H9 (cell line): ENCODE measurements around the gene NDUFA6. TPM values are rescaled to one million over a fixed set of nuclear protein-coding genes. Genes with fewer than 3 reads are reported as not detected.
A peak's percentile ranks its signal among the peaks of the same experiment; 100 is the strongest.
"Not testable (repeated sequence)": the region's sequence is repeated elsewhere in the genome, so short reads cannot be mapped to it uniquely, and the experiment has no call there.

Experiments used
- DNase-seq: peaks from one replicate; pipeline ENCODE4 v3.0.0-alpha.2; 2017
- H2AFZ ChIP-seq: one replicate; pipeline ENCODE4 v1.6.1; 2013; ENCODE audit warnings: mild to moderate bottlenecking, low read length, control low read depth, moderate library complexity
- H2AK5ac ChIP-seq: 2 replicates; pipeline ENCODE4 v1.6.1; 2013; ENCODE audit warnings: low read length, control low read depth, mixed read lengths; ENCODE audit not compliant: insufficient read length
- H2BK120ac ChIP-seq: one replicate; pipeline ENCODE4 v1.6.1; 2013; ENCODE audit warnings: low read depth, mild to moderate bottlenecking, low read length, control low read depth, inconsistent platforms; ENCODE audit not compliant: poor library complexity, severe bottlenecking
- H2BK12ac ChIP-seq: 2 replicates; pipeline ENCODE4 v1.6.1; 2013; ENCODE audit warnings: low read length, control low read depth, mixed read lengths, low read depth; ENCODE audit not compliant: insufficient read length
- H2BK15ac ChIP-seq: 2 replicates; pipeline ENCODE4 v1.6.1; 2013; ENCODE audit warnings: low read depth, low read length, control low read depth
- H2BK20ac ChIP-seq: one replicate; pipeline ENCODE4 v1.6.1; 2013; ENCODE audit warnings: low read depth, mild to moderate bottlenecking, low read length, control low read depth, inconsistent platforms; ENCODE audit not compliant: poor library complexity, severe bottlenecking
- H2BK5ac ChIP-seq: 2 replicates; pipeline ENCODE4 v1.6.1; 2013; ENCODE audit warnings: low read length, control low read depth, mixed read lengths; ENCODE audit not compliant: insufficient read length
- H3K14ac ChIP-seq: 2 replicates; pipeline ENCODE4 v1.6.1; 2013; ENCODE audit warnings: low read length, control low read depth; ENCODE audit not compliant: insufficient read depth
- H3K18ac ChIP-seq: 2 replicates; pipeline ENCODE4 v1.6.1; 2013; ENCODE audit warnings: low read depth, mild to moderate bottlenecking, mixed read lengths, low read length, control low read depth; ENCODE audit not compliant: insufficient read length
- H3K23ac ChIP-seq: 2 replicates; pipeline ENCODE4 v1.6.1; 2013; ENCODE audit warnings: low read length, control low read depth, mixed read lengths, low read depth; ENCODE audit not compliant: insufficient read length
- H3K23me2 ChIP-seq: 2 replicates; pipeline ENCODE4 v1.6.1; 2013; ENCODE audit warnings: low read depth, mild to moderate bottlenecking, mixed read lengths, low read length, control low read depth; ENCODE audit not compliant: insufficient read length, poor library complexity, severe bottlenecking
- H3K27ac ChIP-seq: 2 replicates; pipeline ENCODE4 v1.5.1; 2013; ENCODE audit warnings: low read length, control low read depth, mixed read lengths, low read depth; ENCODE audit not compliant: insufficient read length
- H3K27me3 ChIP-seq: 2 replicates; pipeline ENCODE4 v1.6.1; 2013; ENCODE audit warnings: low read length, control low read depth, inconsistent platforms; ENCODE audit not compliant: insufficient read depth
- H3K4ac ChIP-seq: 2 replicates; pipeline ENCODE4 v1.6.1; 2013; ENCODE audit warnings: low read depth, mild to moderate bottlenecking, control low read depth, inconsistent platforms, low read length, moderate library complexity
- H3K4me1 ChIP-seq: 2 replicates; pipeline ENCODE4 v1.6.1; 2013; ENCODE audit warnings: low read length, control low read depth, inconsistent platforms; ENCODE audit not compliant: insufficient read depth
- H3K4me2 ChIP-seq: 2 replicates; pipeline ENCODE4 v1.6.1; 2013; ENCODE audit warnings: low read length, control low read depth, mixed read lengths; ENCODE audit not compliant: insufficient read length, insufficient read depth
- H3K56ac ChIP-seq: 2 replicates; pipeline ENCODE4 v1.6.1; 2013; ENCODE audit warnings: low read depth, mild to moderate bottlenecking, mixed read lengths, low read length, control low read depth; ENCODE audit not compliant: insufficient read length
- H3K79me1 ChIP-seq: 2 replicates; pipeline ENCODE4 v1.6.1; 2013; ENCODE audit warnings: low read depth, mild to moderate bottlenecking, moderate library complexity, low read length, control low read depth, inconsistent platforms; ENCODE audit not compliant: insufficient read depth, poor library complexity, severe bottlenecking
- H3K79me2 ChIP-seq: 2 replicates; pipeline ENCODE4 v1.6.1; 2013; ENCODE audit warnings: low read length, control low read depth, inconsistent platforms; ENCODE audit not compliant: insufficient read depth
- H3K9ac ChIP-seq: 2 replicates; pipeline ENCODE4 v1.6.1; 2013; ENCODE audit warnings: low read length, control low read depth, mixed read lengths; ENCODE audit not compliant: insufficient read length; ENCODE audit errors: extremely low read depth
- H3K9me3 ChIP-seq: one replicate; pipeline ENCODE4 v1.6.1; 2013; ENCODE audit warnings: low read depth, low read length, inconsistent platforms; ENCODE audit not compliant: control insufficient read depth
- H3T11ph ChIP-seq: one replicate; pipeline ENCODE4 v1.6.1; 2013; ENCODE audit warnings: mild to moderate bottlenecking, low read length, control low read depth, inconsistent platforms
- H4K20me1 ChIP-seq: one replicate; pipeline ENCODE4 v1.6.1; 2013; ENCODE audit not compliant: control insufficient read depth, insufficient read length, insufficient read depth
- H4K5ac ChIP-seq: 2 replicates; pipeline ENCODE4 v1.6.1; 2013; ENCODE audit warnings: low read depth, mild to moderate bottlenecking, mixed read lengths, low read length, control low read depth; ENCODE audit not compliant: insufficient read length
- H4K8ac ChIP-seq: replicated peaks from 2 replicates; pipeline ENCODE4 v1.6.1; 2013; ENCODE audit warnings: low read length, control low read depth, mixed read lengths, low read depth; ENCODE audit not compliant: insufficient read length
- H4K91ac ChIP-seq: 2 replicates; pipeline ENCODE4 v1.6.1; 2013; ENCODE audit warnings: low read depth, mild to moderate bottlenecking, moderate library complexity, mixed read lengths, low read length, control low read depth; ENCODE audit not compliant: insufficient read length
- H3K27ac Mint-ChIP-seq, 3 experiments: 2 replicates in 2 of 3; 3 replicates in 1 of 3; pipeline ENCODE4 v1.8.0; 2020 to 2021; ENCODE audit warnings: mixed read lengths in 3 of 3, mild to moderate bottlenecking in 1 of 3, moderate library complexity in 1 of 3
- H3K27me3 Mint-ChIP-seq: 2 replicates; pipeline ENCODE4 v1.8.0; 2021; ENCODE audit warnings: low read depth, mild to moderate bottlenecking, moderate library complexity, mixed read lengths
- H3K36me3 Mint-ChIP-seq, 3 experiments: 2 replicates in 2 of 3; 3 replicates in 1 of 3; pipeline ENCODE4 v1.8.0; 2020 to 2021; ENCODE audit warnings: low read depth in 3 of 3, mixed read lengths in 3 of 3; ENCODE audit not compliant: insufficient read depth in 1 of 3
- H3K4me1 Mint-ChIP-seq, 2 experiments: 2 replicates each; pipeline ENCODE4 v1.8.0; 2020; ENCODE audit warnings: mixed read lengths in 2 of 2
- H3K4me3 Mint-ChIP-seq, 2 experiments: 2 replicates in 1 of 2; 3 replicates in 1 of 2; pipeline ENCODE4 v1.8.0; 2020 to 2021; ENCODE audit warnings: mild to moderate bottlenecking in 2 of 2, mixed read lengths in 2 of 2, moderate library complexity in 1 of 2
- H3K9me3 Mint-ChIP-seq, 2 experiments: 2 replicates in 1 of 2; 3 replicates in 1 of 2; pipeline ENCODE4 v1.8.0; 2020; ENCODE audit warnings: mild to moderate bottlenecking in 2 of 2, mixed read lengths in 2 of 2, moderate library complexity in 1 of 2
- CTCF ChIP-seq: fragments of 200-600 bp; sonication (generic); conservative IDR thresholded peaks from 3 replicates; pipeline ENCODE4 v1.8.0; 2021; ENCODE audit warnings: antibody characterized with exemption, mild to moderate bottlenecking
- WGBS: extraction: QIAGEN DNeasy Blood & Tissue Kit; methylation state at CpG from one replicate; pipeline ENCODE4 v1.1.7; 2013; ENCODE audit warnings: missing lambda C conversion rate, low lambda C conversion rate, mixed read lengths; ENCODE audit not compliant: insufficient read length; ENCODE audit errors: extremely low coverage; 5-methylcytosine and 5-hydroxymethylcytosine counted together
- total RNA-seq: library from RNA; stranded (reverse); gene quantifications from 2 replicates; pipeline ENCODE4 v1.2.1, GENCODE V29; 2021

NDUFA6 gene
- total RNA-seq, 1 experiment from 2014 or later, result 91.7 TPM

- no peak overlapping the region for H2BK5ac ChIP-seq
- peaks cover 7 to 10% of the 10 kb centered on the region in 2 experiments for H3K4me1 Mint-ChIP-seq
- no peaks in the 10 kb centered on the region for H3K79me2 ChIP-seq
- no peak overlapping the region for H4K8ac ChIP-seq
- H3K18ac ChIP-seq, result no peak overlapping the region
- no peak overlapping the region for H3K23ac ChIP-seq
- H3K27me3 Mint-ChIP-seq, result peaks cover 14% of the 10 kb centered on the region
- no peaks in the 10 kb centered on the region for H3K27me3 ChIP-seq
- no peak overlapping the region for H2BK15ac ChIP-seq
- H3K14ac ChIP-seq, result no peak overlapping the region
- no peak overlapping the region for H2BK120ac ChIP-seq
- peaks cover 10 to 12% of the 10 kb centered on the region in 2 experiments for H3K9me3 Mint-ChIP-seq
- H4K5ac ChIP-seq, result no peak overlapping the region
- H2AK5ac ChIP-seq, result no peak overlapping the region
- H3K9me3 ChIP-seq, result peaks cover 10% of the 10 kb centered on the region
- no peak overlapping the region for H3K27ac Mint-ChIP-seq
- no peak for TF ChIP-seq CTCF
- H3K27ac ChIP-seq, result no peak overlapping the region
- H3K36me3 Mint-ChIP-seq, result peaks cover 2 to 6% (median 6%) of the 10 kb centered on the region in 3 experiments; a peak in 5 of 7 replicates
- no peaks in the 10 kb centered on the region for H4K20me1 ChIP-seq
- no peak overlapping the region for H3K56ac ChIP-seq
- no peak overlapping the region for H3K9ac ChIP-seq
- no peaks in the 10 kb centered on the region for H3K79me1 ChIP-seq
- no peak overlapping the region for H3K4me3 Mint-ChIP-seq
- no peak overlapping the region for H2BK12ac ChIP-seq
- no peak overlapping the region for H4K91ac ChIP-seq
- peak; percentile 36 for DNase-seq
- no peak overlapping the region for H2BK20ac ChIP-seq
- no peaks in the 10 kb centered on the region for H3K4me1 ChIP-seq
- no peaks in the 10 kb centered on the region for H3K23me2 ChIP-seq
- no peak overlapping the region for H3K4ac ChIP-seq
- no peak overlapping the region for H3K4me2 ChIP-seq
- H2AFZ ChIP-seq, result no peak overlapping the region
- no CpG with 5 or more reads among the region's 18 CpGs for WGBS
- no peak overlapping the region for H3T11ph ChIP-seq
Observed at GRCh38 chr22:42108848-42109247, 18.3 kb upstream of the NDUFA6 start.

- H3K4me1 ChIP-seq, H3K4me2 ChIP-seq, H4K8ac ChIP-seq, H2BK5ac ChIP-seq, H3T11ph ChIP-seq, H3K4me3 Mint-ChIP-seq, H3K9me3 ChIP-seq, H3K79me2 ChIP-seq, H4K20me1 ChIP-seq, H3K27ac Mint-ChIP-seq, H3K79me1 ChIP-seq, H4K91ac ChIP-seq, H3K9ac ChIP-seq, H3K18ac ChIP-seq, DNase-seq, H2AK5ac ChIP-seq, H3K4me1 Mint-ChIP-seq, H3K23ac ChIP-seq, H2BK120ac ChIP-seq, H2BK20ac ChIP-seq, H3K14ac ChIP-seq, H2AFZ ChIP-seq, H2BK12ac ChIP-seq, H3K27ac ChIP-seq, H2BK15ac ChIP-seq, H3K56ac ChIP-seq, H3K23me2 ChIP-seq, H4K5ac ChIP-seq, H3K4ac ChIP-seq, H3K27me3 ChIP-seq: not testable (repeated sequence)
- Mint-ChIP-seq H3K36me3 (peaks cover 13 to 16% (median 16%) of the 10 kb centered on the region in 3 experiments), H3K27me3 (peaks cover 16% of the 10 kb centered on the region), H3K9me3 (peaks cover 35 to 38% of the 10 kb centered on the region in 2 experiments)
- no CpG with 5 or more reads among the region's 6 CpGs for WGBS
Observed at GRCh38 chr22:42104332-42104860, 13.8 kb upstream of the NDUFA6 start.
